ENCODE results near the gene CLCN4.

DNA sequence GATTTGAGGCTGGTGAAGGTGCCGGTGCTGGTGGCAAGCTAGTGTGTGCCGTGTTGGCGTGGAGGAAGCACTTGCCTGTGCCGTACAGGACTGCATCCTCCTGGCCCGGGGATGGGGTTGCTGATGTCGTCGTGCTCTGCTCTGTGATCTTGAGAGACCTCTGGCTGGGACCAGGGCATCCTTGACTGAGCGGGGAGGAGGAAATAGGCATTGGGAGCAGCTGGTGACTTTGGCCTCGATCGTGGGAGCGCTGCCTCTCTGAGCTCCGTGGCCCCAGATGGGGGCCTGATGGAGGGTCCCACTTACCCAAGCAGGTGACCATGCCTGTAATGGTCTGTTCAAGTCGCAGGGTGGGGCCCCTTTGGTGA is 31.5 kb upstream of the CLCN4 start:
- TF ChIP-seq CTCF (IDR thresholded peaks at IDR 0.05) (no peak), POLR2AphosphoS5 (IDR thresholded peaks at IDR 0.05) (no peak), POLR2A (IDR thresholded peaks at IDR 0.05) (no peak), EP300 (IDR thresholded peaks at IDR 0.05) (no peak)

All from upper lobe of left lung (tissue), 4 donors.